GM18519 (cell line): Measurements from ENCODE around the gene RECK.
A peak's percentile ranks its signal among the peaks of the same experiment; 100 is the strongest.
"Not testable (repeated sequence)": the region's sequence is repeated elsewhere in the genome, so short reads cannot be mapped to it uniquely, and the experiment has no call there.

Experiments used
- ATAC-seq: cut with Tn5 transposase; IDR thresholded peaks from one replicate; pipeline ENCODE4 v1.9.1; 2021; ENCODE audit warnings: mild to moderate bottlenecking, moderate library complexity; ENCODE audit not compliant: unreplicated experiment, low FRiP score

RECK gene, protein sequence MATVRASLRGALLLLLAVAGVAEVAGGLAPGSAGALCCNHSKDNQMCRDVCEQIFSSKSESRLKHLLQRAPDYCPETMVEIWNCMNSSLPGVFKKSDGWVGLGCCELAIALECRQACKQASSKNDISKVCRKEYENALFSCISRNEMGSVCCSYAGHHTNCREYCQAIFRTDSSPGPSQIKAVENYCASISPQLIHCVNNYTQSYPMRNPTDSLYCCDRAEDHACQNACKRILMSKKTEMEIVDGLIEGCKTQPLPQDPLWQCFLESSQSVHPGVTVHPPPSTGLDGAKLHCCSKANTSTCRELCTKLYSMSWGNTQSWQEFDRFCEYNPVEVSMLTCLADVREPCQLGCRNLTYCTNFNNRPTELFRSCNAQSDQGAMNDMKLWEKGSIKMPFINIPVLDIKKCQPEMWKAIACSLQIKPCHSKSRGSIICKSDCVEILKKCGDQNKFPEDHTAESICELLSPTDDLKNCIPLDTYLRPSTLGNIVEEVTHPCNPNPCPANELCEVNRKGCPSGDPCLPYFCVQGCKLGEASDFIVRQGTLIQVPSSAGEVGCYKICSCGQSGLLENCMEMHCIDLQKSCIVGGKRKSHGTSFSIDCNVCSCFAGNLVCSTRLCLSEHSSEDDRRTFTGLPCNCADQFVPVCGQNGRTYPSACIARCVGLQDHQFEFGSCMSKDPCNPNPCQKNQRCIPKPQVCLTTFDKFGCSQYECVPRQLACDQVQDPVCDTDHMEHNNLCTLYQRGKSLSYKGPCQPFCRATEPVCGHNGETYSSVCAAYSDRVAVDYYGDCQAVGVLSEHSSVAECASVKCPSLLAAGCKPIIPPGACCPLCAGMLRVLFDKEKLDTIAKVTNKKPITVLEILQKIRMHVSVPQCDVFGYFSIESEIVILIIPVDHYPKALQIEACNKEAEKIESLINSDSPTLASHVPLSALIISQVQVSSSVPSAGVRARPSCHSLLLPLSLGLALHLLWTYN

DNA sequence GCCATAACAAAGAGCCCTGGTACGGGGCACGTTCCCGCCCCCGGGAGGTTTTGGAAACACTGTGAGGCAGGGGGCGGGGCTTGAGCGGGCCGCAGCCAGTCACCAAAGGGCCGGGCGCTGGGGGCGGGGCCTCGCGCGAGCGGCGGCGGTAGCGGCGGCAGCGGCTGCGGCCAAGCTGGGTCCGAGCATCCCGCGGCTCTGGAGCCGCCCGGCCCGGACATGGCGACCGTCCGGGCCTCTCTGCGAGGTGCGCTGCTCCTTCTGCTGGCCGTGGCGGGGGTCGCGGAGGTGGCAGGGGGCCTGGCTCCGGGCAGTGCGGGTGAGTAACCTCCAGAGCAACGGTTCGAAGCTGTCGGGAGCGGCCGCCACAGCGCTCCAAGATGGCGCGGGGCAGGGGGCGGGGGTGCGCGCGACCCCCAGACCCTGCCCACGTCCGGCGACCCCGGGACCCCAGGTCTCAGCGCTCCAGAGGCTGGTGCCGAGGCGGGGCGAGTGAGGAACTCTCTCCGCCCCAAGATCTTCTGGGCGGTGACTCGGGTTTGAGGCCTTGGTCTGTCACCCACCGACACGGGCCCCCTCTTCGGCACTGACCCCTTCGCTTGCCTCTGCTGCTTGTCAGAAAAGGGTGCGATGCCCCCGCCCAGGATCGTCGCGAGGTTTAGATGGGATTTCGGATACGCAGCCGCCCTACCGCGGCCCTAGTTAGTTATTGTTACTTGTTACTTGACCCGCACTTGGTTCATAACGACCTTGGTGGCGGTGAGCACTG lies at the start of gene RECK:
TSS of gene RECK (plus strand) at position 134 of the 769 bp plus-strand sequence. CDS start at position 220, 86 bp downstream.
- ATAC-seq: peak; percentile 50

DNA sequence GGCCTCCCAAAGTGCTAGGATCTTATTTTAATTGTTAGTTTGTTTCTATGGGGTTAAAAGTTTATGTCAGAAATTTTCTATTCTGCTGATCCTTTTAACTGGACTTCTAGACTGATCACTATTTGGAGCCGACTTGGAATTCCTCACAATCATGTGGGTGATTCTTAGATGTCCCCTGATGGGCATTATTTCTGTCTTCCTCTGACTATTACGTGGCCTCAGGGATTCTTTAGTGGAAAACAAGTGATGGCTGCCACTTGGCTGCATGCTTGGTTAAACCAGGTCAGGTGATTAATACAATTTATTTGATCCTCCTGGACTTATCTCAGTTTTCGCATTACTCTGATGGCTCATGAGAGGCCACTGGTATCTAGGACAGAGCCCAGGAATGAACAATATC lies 46.6 kb upstream of the RECK start:
- ATAC-seq: no peak

DNA sequence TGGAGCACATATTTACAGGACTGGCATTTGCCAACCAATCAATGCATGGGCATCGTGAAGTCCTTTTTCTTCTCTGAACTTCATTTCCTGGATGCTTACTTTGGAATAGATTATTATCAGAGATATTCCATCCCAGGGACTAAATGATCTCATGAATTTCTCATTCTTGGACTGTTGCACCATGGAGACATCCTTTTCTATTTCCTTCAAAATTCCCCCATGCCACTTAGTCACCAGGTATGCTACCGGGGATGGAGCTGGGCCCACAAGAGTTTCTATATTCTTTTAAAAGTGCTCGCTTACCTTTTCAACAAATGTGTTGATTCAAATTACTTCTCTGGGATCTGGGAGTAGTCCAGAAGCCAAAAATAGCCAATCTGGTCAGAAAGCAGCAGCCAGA lies 43.6 kb upstream of the RECK start:
- ATAC-seq: not testable (repeated sequence)

DNA sequence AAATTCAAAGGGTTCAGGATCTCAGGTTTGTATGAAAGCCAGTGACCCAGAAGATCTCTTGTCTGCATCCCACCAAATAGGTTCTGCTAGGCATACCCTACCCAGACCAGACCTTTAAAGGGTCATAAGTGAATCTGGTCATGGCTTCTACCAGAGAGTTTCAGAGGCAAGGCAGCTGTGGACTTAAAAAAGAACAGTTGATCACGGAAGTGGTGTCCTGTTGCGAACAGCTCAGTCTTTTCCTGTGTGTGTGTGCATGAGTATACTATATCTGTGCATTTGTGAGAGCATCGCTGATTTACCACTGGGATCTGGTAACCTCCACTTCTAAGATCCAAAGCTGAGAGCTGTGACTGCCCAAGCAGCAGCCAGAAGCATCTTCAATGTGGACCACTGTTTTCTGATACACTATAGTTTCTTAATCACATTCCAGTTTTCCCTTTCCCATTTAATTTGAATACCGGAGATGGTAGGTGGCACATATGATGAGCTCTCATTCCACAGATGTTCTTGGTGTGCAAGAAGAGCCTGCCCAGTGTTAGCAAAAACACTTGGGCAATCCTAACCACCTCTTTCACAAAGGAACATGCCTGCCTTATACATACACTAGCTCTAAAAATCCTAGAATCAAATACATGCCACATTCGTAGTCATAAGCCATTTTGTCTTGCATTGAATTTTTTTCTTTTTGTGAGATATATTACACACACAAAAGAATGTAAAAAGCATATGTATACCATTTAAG lies 42.6 kb upstream of the RECK start:
- no peak for ATAC-seq

DNA sequence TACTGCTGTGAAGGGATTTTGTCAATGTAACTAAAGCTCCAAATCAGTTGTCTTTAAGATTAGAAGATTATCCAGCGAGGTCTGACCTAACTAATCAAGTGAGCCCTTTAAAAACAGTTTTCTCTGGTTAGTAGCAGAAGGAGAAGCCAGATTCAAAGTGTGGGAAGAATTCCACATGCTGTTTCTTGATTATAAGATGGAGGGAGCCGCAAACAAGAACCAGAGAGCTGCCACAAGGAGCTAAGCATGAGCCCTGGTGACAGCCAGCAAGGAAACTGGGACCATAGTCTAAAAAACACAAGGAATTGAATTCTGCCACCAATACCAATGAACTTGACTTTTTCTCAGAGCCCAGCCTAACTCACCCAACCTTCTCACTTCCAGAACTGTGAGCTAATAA lies 41.8 kb upstream of the RECK start:
- ATAC-seq: no peak

DNA sequence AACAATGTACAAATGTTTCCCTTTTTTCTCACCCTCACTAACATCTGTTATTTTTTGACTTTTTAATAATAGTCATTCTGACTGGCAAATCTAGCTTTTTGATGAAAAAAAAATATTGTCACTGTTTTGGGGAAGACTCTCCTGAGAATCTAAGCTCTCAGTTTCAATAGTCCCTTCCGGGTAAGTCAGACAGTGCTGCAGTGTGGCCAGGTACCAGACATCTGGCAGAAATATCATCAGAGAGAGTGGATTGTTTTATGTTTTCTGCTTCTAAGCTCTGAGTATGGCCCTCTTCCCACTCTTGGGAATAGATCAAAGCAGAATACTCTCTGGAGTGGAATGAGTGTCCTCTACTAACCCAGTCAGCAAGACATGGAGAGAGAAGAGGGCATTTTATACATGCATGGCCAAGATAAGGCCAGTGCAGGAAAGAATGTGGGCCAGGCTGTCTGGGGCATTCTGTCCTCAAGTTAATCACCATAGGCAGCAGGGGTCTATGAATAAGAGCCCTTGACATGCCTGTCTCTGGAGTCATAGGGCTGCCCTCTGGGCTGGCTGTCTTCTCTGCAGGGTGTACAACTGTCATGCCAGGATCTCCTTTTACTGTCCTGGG lies 40.2 kb upstream of the RECK start:
- ATAC-seq: no peak

DNA sequence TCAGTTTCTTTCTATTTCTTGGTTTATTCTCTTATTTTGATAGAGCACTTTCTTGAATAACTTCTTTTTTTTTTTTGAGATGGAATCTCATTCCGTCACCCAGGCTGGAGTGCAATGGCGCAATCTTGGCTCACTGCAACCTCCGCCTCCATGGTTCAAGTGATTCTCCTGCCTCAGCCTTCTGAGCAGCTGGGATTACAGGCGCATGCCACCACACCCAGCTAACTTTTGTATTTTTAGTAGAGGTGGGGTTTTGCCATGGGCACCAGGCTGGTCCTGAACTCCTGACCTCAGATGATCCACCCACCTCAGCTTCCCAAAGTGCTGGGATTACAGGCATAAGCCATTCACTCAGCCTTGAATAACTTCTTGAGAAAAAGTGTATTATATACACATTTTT lies 39.7 kb upstream of the RECK start:
- ATAC-seq: not testable (repeated sequence)

DNA sequence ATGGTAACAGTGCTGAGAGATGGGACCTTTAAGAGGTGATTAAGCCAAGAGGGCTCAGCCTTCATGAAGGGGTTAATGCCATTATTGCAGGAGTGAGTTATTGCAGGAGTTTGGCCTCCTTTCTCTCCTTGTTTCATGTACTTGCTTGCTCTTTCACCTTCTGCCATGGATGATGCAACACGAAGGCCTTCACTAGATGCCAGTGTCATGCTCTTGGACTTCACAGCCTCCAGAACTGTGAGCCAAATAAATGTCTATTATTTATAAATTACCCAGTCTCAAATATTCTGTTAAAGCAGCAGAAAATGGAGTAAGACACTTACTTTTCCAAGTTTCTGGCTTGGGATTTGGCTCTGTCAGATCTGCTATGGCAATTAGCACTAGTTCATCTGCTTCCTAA lies 38.4 kb upstream of the RECK start:
- ATAC-seq: no peak

DNA sequence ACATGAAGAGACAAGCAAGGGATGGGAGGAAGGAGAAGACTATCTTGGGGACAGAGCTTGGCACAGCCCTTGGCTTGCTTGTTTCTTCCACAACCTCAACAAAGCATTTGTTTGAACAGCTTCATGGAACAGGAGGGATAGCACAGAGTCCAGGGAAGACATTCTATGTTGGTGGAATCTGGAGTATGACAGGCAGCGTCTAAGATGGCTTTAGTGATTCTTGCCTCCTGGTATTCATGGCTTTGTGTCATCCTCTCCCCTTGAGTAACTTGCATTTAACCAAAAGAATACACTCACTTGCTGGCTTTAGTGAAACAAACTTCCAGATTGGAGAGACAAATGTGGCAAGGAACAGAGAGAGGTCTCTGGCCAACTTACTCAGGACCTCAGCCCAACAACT lies 30.8 kb upstream of the RECK start:
- no peak for ATAC-seq

DNA sequence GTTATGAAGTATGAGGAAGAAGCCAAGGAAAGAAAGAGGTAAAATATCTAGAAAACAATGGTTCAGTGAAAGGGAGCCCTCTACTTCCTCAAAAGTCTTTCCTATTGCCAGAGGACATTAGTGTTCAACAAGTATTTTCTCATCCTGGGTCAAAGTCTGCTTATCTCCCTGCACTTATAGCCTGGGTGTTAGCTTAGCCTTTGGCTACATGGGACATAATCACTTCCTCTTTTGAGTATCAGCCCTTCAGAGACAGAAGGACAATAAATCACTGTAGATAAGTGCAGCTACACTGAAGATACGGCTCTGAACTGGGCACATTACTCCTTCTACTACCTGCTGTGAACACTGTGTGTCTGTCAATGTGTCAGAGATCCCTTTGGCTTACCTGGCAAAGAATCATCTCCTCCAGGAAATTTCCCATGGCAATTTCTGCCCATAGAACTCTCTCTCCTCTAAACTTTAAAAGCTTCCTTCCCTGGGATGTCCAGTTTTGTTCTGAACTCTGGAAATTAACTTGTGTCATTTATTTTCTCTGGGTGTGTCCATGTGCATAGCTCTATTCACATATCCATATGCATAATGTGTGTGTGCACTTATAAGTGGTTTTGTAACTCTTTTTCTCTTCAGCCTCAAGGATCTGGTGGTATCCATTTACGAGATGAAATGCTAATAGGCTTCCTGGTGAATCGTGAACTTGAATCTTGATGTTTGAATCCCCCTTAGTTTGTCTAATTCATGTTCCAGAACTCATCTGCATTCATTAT lies 30.0 kb upstream of the RECK start:
- no peak for ATAC-seq

DNA sequence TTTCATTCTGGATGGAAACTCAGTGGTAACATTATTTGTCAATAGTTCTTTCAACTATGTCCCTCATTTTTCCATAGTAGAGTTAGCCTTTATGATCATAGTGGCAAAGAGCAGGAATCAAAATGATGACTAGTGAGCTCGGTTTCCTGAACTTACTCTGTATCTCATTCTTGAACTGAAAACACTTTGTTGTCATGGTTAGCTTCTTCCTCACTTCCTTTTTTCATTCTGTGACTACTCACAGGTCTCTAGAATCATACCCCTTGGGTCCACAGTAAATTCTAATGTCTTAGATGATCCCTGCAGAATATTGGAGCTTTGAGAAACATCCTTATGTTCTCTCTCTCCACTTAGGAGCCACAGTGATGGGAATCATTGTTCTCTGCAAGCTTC lies 29.4 kb upstream of the RECK start:
- peak; percentile 61 for ATAC-seq

DNA sequence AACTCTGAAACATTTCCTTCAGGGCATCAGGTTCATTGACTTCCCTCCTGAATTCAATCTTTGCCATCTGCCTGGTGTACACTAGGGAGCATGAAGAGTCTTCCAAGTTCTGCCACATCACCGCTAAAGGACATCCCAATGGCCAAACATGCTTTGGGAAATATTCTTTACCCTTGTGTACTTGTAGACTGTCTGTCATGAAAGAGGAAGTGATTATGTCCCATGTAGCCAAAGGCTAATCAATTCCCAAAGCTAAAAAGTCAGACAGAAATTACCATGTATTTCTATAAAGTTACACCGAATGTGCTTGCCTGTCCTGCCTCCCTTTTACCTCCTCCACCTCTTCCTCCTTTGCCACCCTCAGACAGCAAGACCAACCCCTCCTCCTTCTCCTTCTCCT lies 28.9 kb upstream of the RECK start:
- ATAC-seq: no peak

DNA sequence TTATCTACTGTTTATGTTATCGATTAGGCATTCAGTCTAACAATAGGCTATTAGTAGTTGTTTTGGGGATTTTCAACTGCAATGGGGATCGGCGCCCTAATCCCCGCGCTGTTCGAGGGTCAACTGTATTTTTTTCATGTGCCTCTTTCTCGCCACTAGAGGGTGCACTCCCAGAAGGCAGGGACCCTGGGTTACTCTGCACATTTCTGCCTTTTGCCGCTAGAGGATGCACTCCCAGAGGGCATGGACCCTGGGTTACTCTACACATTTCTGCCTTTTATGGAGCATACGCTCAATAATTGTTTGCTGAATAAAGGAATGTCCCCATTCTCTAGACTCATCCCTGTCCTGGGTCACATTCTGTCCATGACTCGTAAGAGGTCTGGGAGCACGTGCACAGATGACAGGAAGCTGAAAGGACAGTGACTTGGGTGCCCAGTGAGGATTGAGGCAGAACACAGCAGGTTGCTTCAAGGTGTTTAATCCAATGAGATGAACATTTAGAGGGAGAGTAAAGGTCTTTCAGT lies 27.9 kb upstream of the RECK start:
- no peak for ATAC-seq

DNA sequence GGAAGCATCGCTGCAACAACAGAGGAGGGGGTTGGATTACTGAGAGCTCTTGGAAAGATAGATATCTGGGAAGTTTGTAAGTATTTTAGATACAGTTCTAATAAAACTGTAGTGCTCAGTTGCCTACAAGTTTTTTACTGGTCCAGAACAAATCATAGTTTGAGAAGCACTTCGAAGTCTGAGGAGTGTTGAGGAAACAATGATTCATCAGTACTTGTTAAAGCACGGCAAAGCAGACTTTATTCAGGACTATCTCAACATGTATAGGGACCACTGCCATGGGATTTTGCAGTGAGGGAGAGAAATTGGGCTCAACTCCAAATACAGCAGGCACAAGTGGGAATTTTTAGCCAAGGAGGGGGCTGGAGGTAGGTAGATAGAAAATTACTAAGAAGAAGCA lies 25.3 kb upstream of the RECK start:
- no peak for ATAC-seq

DNA sequence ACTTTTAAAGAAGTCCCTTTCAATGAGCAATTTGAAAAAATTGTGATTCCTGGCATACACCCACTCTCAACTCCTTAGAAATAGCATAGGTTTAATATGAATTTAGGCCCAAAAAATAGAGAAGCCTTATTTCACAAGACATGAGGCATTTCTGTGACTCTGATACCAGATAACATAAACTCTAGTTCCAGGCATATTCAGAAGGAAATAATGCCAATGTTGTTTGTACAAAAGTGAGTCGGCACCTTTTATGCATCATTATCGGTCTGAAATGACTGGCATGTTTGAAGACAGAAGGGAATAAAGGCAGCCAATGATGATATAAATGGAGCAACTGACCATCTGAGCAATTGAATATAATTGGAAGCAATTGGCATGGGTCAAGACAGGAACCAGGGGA lies 19.4 kb upstream of the RECK start:
- no peak for ATAC-seq

DNA sequence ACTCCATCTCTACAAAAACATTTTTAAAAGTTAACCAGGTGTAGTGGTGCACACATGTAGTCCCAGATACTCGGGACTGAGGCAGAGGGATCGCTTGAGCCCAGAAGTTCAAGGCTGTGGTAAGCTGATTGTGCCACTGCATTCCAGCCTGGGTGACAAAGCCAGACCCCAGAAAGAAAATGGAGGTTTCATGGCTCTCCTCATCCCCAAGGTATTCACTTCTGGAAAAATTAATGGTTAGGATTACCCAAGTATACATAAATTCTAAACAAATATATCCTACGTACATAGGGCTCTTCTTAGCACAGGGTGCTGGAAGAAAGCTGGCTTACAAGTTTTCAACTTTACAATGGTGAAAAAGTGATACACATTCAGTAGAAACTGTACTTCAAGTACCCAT lies 18.6 kb upstream of the RECK start:
- ATAC-seq: no peak

DNA sequence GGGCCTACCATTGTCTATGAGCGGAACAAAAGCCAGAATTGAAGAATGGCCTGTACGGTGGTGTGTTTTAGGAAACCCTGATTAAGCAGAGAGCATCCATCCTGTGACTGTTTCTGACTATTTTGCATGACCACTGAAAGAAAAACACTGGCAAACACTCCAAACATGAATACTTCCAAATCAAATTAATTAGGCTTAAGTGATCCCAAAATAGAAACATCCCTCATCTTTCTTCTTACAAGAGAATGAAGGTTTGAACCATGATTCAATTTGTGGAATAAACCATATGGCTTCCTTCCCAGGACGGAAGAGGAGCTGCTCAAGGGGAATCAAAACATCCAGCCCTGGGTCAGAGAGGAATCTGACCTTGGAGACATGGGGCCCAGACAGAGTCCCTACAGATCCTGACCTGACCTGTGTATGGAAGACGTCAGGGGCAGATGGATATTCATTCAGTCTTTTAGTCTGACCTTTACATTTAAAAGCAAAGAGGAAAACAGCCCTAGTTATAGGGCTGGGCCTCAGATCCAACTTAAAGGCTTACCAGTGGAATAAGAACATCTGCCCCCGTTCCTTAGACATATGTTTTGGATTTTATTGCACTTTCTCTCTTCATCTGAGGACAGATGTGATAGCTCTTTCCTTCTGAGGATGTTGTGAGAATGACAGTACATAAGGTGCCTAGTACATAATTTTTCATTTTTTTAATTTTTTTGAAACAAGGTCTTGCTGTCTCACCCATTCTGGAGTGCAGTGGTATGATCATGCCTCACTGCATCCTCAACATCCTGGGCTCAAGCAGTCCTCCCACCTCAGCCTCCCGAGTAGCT lies 17.6 kb upstream of the RECK start:
- no peak for ATAC-seq

DNA sequence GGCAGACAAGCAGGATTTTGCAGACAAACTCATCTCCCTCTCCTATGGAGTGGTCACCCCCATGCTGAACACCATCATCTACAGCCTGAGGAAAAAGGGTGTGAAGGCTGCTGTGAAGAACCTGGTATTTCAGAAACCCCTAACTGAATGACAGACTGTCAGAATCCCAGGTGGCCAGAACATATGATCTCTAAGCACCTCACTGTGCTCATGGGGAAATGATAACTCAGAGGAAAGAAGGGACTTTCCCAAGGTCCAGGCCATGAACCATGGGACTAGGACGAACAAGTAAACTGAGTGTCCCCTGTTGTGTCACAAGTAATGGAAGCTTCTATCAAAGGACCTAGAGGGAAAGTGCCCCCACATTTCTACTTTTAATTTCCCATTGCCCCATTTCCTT lies 14.7 kb upstream of the RECK start:
- ATAC-seq: no peak
